Activated CD8-positive, alpha-beta memory T cell treated with anti-CD3 and anti-CD28 coated beads for 1 hour (primary cell): ENCODE results near the gene SDR42E2.
"Not testable (repeated sequence)": the region's sequence is repeated elsewhere in the genome, so short reads cannot be mapped to it uniquely, and the experiment has no call there.

ENCODE experiments used
- DNase-seq, 2 donors: peaks; one replicate each; pipeline ENCODE4 v3.0.0-alpha.2; 2020; ENCODE audit warnings: low read depth in 1 of 2; ENCODE audit errors: extremely low read depth in 1 of 2

Gene SDR42E2

GRCh38 chr16:22161401-22161800, 905 bp upstream of the SDR42E2 start:
- no peak for DNase-seq

- no peak for DNase-seq
Observed at GRCh38 chr16:22162656-22163009, 327 bp downstream of the SDR42E2 start.

GRCh38 chr16:22163806-22164205, 1.5 kb downstream of the SDR42E2 start:
- DNase-seq: no peak

- no peak for DNase-seq
Observed at GRCh38 chr16:22164482-22164881, 2.2 kb downstream of the SDR42E2 start.

- DNase-seq: no peak
Observed at GRCh38 chr16:22165508-22166285, 3.4 kb downstream of the SDR42E2 start.

- no peak for DNase-seq
Observed at GRCh38 chr16:22171953-22172352, 9.6 kb downstream of the SDR42E2 start.

- DNase-seq: not testable (repeated sequence)
Observed at GRCh38 chr16:22172642-22173041, 10.3 kb downstream of the SDR42E2 start.

- DNase-seq: no peak
Observed at GRCh38 chr16:22174642-22175041, 12.3 kb downstream of the SDR42E2 start.

- no peak for DNase-seq
Observed at GRCh38 chr16:22177968-22178930, 15.9 kb downstream of the SDR42E2 start.

- no peak for DNase-seq
Observed at GRCh38 chr16:22181426-22181825, 19.1 kb downstream of the SDR42E2 start.

- no peak for DNase-seq
Observed at GRCh38 chr16:22181843-22182242, 19.5 kb downstream of the SDR42E2 start.

- DNase-seq: no peak
Observed at GRCh38 chr16:22183335-22183734, 21.0 kb downstream of the SDR42E2 start.

- DNase-seq: no peak
Observed at GRCh38 chr16:22183901-22184614, 21.8 kb downstream of the SDR42E2 start.

- DNase-seq: no peak
Observed at GRCh38 chr16:22184615-22184968, 22.3 kb downstream of the SDR42E2 start.

- DNase-seq: no peak
Observed at GRCh38 chr16:22186517-22186916, 24.2 kb downstream of the SDR42E2 start.

- no peak for DNase-seq
Observed at GRCh38 chr16:22188267-22188594, 25.9 kb downstream of the SDR42E2 start.

GRCh38 chr16:22188595-22189442, 26.5 kb downstream of the SDR42E2 start:
- DNase-seq: peak in 1 of 2 donors; percentile 37

GRCh38 chr16:22189473-22190080, 27.3 kb downstream of the SDR42E2 start:
- DNase-seq: no peak

GRCh38 chr16:22190081-22190775, 27.9 kb downstream of the SDR42E2 start:
- peak; percentile 81 to 84 for DNase-seq
